Jurkat, Clone E6-1 (cell line): ENCODE results near the gene STS.

Experiments used
- DNase-seq: peaks from one replicate; pipeline ENCODE4 v3.0.0-alpha.2; 2011; ENCODE audit warnings: low read depth, low spot score
- H3K4me3 ChIP-seq: 2 replicates; pipeline ENCODE4 v1.5.1; 2011; ENCODE audit warnings: mild to moderate bottlenecking, low read length, control low read depth, moderate library complexity

STS gene

GRCh38 chrX:7133050-7133440 is 14.5 kb upstream of the STS start:
- no peak overlapping the region for H3K4me3 ChIP-seq

GRCh38 chrX:7134981-7135380 is 12.5 kb upstream of the STS start:
- no peak for DNase-seq
- no peak overlapping the region for H3K4me3 ChIP-seq

More at GRCh38 chrX:7133050-7133440, 14.5 kb upstream of the STS start:
- no peak for DNase-seq

GRCh38 chrX:7139202-7140081 is 8.1 kb upstream of the STS start:
- DNase-seq: no peak
- H3K4me3 ChIP-seq: no peak overlapping the region

- no peak for DNase-seq
- H3K4me3 ChIP-seq: no peak overlapping the region
Observed at GRCh38 chrX:7143076-7143475, 4.4 kb upstream of the STS start.

GRCh38 chrX:7143941-7144525 is 3.5 kb upstream of the STS start:
- no peak for DNase-seq

GRCh38 chrX:7145454-7145853 is 2.1 kb upstream of the STS start:
- H3K4me3 ChIP-seq: no peak overlapping the region
- DNase-seq: no peak

More at GRCh38 chrX:7143941-7144525, 3.5 kb upstream of the STS start:
- H3K4me3 ChIP-seq: no peak overlapping the region

GRCh38 chrX:7146020-7146702 is 1.4 kb upstream of the STS start:
- DNase-seq: no peak
- no peak overlapping the region for H3K4me3 ChIP-seq

- peak overlapping the region; percentile 75 for H3K4me3 ChIP-seq
- no peak for DNase-seq
Observed at GRCh38 chrX:7146703-7147412, 654 bp upstream of the STS start.

- H3K4me3 ChIP-seq: peak within 1 kb of the TSS; percentile 81
- peak; percentile 64 for DNase-seq
Observed at GRCh38 chrX:7147978-7148854, 704 bp downstream of the STS start, which contains the start of gene PUDP. PUDP (minus strand) TSS chrX:7148153; CDS start chrX:7148113, 40 bp downstream.

GRCh38 chrX:7149411-7149810 is 1.9 kb downstream of the STS start:
- DNase-seq: no peak
- no peak overlapping the region for H3K4me3 ChIP-seq

- H3K4me3 ChIP-seq: no peak overlapping the region
- DNase-seq: no peak
Observed at GRCh38 chrX:7153231-7153630, 5.7 kb downstream of the STS start.

GRCh38 chrX:7154041-7154597 is 6.6 kb downstream of the STS start:
- H3K4me3 ChIP-seq: no peak overlapping the region
- no peak for DNase-seq

- no peak for DNase-seq
- no peak overlapping the region for H3K4me3 ChIP-seq
Observed at GRCh38 chrX:7155163-7155562, 7.7 kb downstream of the STS start.

GRCh38 chrX:7156879-7157278 is 9.4 kb downstream of the STS start:
- DNase-seq: no peak
- H3K4me3 ChIP-seq: no peak overlapping the region

- H3K4me3 ChIP-seq: no peak overlapping the region
- no peak for DNase-seq
Observed at GRCh38 chrX:7158468-7158990, 11.0 kb downstream of the STS start.

GRCh38 chrX:7159149-7159861 is 11.8 kb downstream of the STS start:
- H3K4me3 ChIP-seq: no peak overlapping the region
- no peak for DNase-seq

- no peak overlapping the region for H3K4me3 ChIP-seq
- DNase-seq: no peak
Observed at GRCh38 chrX:7163146-7163677, 15.7 kb downstream of the STS start.
